ENCODE measurements around the gene PLB1. TPM values are rescaled to one million over a fixed set of nuclear protein-coding genes. Genes with fewer than 3 reads are reported as not detected.
"Not testable (repeated sequence)": the region's sequence is repeated elsewhere in the genome, so short reads cannot be mapped to it uniquely, and the experiment has no call there.

The PLB1 gene
- total RNA-seq, 2 experiments from 2014 or later, result 0.74 to 1.1 TPM

DNA sequence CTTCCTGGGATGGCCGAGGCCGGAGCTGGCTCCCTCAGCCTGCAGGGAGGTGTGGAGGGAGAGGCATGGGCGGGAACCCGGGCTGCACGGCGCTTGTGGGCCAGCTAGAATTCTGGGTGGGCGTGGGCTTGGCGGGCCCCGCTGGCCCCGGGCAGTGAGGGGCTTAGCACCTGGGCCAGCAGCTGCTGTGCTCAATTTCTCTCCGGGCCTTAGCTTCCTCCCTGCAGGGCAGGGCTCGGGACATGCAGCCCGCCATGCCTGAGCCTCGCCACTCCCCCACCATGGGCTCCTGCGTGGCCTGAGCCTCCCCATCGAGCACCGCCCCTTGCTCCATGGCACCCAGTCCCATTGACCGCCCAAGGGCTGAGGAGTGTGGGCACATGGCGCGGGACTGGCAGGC, 23.2 kb upstream of the PLB1 start:
- H3K27me3 Mint-ChIP-seq; H3K9me3 Mint-ChIP-seq; DNase-seq; H3K4me3 Mint-ChIP-seq; POLR2A ChIA-PET; H3K27ac Mint-ChIP-seq; CTCF ChIA-PET; H3K36me3 Mint-ChIP-seq (ENCODE audit: low read depth): not testable (repeated sequence)
- peaks cover 18% of the 10 kb centered on the region for H3K4me1 Mint-ChIP-seq

DNA sequence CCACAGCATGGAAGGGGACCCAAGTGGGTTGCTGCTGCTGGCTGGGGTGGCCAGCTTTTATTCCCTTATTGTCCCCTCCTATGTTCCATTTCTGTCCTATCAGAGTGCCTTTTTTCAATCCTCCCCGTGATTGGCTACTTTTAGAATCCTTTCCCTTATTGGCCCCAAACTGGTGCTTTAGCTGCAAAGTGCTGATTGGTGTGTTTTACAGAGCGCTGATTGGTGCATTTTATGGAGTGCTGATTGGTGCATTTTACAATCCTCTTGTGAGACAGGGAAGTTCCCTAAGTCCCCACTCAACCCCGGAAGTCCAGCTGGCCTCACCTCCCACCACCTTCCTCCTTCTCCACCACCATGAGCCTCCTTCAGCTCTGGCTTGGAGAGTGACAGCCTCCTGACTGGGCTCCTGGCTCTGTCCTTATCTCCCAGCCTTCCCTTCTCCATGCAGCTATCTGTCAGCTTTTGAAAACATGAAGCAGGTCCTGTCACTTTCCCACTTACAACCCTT, 20.7 kb upstream of the PLB1 start:
- Mint-ChIP-seq H3K36me3 (ENCODE audit: low read depth) (no peaks in the 10 kb centered on the region), H3K9me3 (peaks cover 2% of the 10 kb centered on the region), H3K27ac (no peak overlapping the region), H3K4me1 (peaks cover 10% of the 10 kb centered on the region), H3K27me3 (no peaks in the 10 kb centered on the region), H3K4me3 (no peak overlapping the region)
- POLR2A ChIA-PET, result no interaction called here
- CTCF ChIA-PET, result interaction anchor here (1.7 kb wide), 1 partner anchor 11 kb away, joined by 5 read pairs; no protein-coding TSS in a partner anchor
- DNase-seq, result no peak

DNA sequence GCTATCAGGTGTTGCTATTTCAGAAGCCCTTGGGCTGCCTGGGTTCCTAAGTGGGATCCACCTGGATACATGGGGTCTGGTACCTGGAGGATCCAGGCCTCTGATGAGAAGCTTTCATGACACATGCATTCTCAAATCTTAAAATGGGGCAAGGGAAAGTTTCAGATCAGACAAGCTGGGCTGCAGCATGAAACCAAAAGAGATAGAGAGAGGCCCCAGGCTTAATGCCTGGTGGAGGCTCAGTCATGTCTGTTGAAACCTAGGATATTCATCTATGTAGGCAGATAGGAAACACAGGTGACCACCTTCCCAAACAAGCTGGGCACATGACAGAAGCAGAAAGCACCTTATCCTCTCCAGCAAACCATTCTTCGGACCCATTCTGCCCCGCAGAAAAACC, 18.8 kb upstream of the PLB1 start:
- H3K9me3 Mint-ChIP-seq, result peaks cover 11% of the 10 kb centered on the region
- no peaks in the 10 kb centered on the region for H3K27me3 Mint-ChIP-seq
- no peak overlapping the region for H3K4me3 Mint-ChIP-seq
- DNase-seq, result no peak
- H3K4me1 Mint-ChIP-seq, result no peaks in the 10 kb centered on the region
- no peak overlapping the region for H3K27ac Mint-ChIP-seq
- H3K36me3 Mint-ChIP-seq (ENCODE audit: low read depth), result no peaks in the 10 kb centered on the region
- ChIA-PET POLR2A (no interaction called here), CTCF (no interaction called here)

DNA sequence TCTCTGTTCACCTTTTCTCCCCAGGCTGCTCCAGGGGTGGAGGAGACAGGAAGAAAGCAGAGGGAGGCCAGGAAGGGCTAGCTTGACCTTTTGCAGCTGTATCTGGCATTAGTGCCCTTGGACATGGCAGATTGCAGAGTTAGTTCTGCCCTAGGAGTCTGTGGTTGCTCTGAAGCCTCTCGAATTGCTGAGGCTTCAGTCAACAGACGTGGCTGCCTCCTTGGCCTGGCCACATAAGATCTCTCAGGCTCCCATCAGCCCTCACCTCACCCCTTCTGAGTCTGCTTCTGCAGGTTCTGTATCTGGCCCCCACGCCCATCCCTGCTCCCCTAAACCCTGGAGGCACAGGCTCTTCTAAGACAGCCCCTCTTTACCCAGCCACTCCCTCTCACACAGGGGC, 18.2 kb upstream of the PLB1 start:
- POLR2A ChIA-PET, result no interaction called here
- Mint-ChIP-seq H3K27ac (no peak overlapping the region), H3K9me3 (peaks cover 11% of the 10 kb centered on the region), H3K4me3 (no peak overlapping the region), H3K27me3 (no peaks in the 10 kb centered on the region), H3K4me1 (no peaks in the 10 kb centered on the region), H3K36me3 (ENCODE audit: low read depth) (no peaks in the 10 kb centered on the region)
- DNase-seq, result no peak
- CTCF ChIA-PET, result interaction anchor here (0.9 kb wide), 1 partner anchor 25 kb away, joined by 3 read pairs; no protein-coding TSS in a partner anchor

DNA sequence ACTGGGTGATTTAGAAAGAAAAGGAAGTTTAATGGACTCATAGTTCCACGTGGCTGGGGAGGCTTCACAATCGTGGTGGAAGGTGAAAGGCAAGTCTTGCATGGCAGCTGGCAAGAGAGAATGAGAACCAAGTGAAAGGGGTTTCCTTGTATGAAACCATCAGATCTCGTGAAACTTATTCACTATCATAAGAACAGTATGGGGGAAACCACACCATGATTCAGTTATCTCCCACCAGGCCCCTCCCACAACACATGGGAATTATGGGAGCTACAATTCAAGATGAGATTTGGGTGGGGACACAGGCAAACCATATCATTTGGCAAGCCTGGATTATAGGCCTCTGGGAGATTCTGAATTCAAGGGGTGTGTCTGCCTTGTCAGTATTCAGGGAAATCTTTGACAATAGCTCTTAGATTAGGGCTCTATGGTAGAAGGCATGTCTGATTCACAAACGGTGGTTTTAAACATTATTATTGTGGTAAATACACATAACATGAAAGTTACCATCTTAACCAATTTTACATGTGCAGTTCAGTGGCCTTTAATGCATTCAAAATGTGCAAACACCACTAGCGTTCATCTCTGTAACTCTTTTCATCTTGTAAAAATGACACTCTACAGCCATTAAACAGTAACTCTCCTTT, 15.3 kb upstream of the PLB1 start:
- Mint-ChIP-seq H3K4me3 (no peak overlapping the region), H3K4me1 (no peaks in the 10 kb centered on the region), H3K27me3 (no peaks in the 10 kb centered on the region), H3K36me3 (ENCODE audit: low read depth) (no peaks in the 10 kb centered on the region), H3K9me3 (peaks cover 15% of the 10 kb centered on the region), H3K27ac (no peak overlapping the region)
- DNase-seq, result no peak
- ChIA-PET CTCF (interaction anchor here (0.5 kb wide), 1 partner anchor 253 kb away, joined by 3 read pairs; no protein-coding TSS in a partner anchor), POLR2A (no interaction called here)

DNA sequence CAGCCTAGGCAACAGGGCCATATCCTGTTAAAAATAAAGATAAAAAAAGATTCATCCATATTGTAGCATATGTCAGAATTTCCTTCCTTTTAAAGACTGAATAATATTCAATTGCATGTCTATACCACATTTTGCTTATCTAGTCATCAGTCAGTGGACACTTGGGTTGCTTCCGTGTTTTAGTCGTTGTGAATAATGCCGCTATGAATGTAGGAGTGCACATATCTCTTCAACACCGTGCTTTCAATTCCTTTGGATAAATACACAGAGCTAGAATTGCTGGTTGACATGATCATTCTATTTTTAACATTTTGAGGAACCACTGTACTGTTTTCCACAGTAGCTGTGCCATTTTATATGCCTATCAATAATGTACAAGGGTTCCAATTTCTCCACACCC, 14.0 kb upstream of the PLB1 start:
- H3K4me3 Mint-ChIP-seq, result no peak overlapping the region
- H3K27ac Mint-ChIP-seq, result no peak overlapping the region
- no peaks in the 10 kb centered on the region for H3K27me3 Mint-ChIP-seq
- ChIA-PET CTCF (interaction anchor here (1.6 kb wide), 1 partner anchor 15 kb away, joined by 3 read pairs; the partner anchor contains the start of gene PLB1), POLR2A (no interaction called here)
- no peaks in the 10 kb centered on the region for H3K36me3 Mint-ChIP-seq (ENCODE audit: low read depth)
- peaks cover 15% of the 10 kb centered on the region for H3K9me3 Mint-ChIP-seq
- H3K4me1 Mint-ChIP-seq, result no peaks in the 10 kb centered on the region
- no peak for DNase-seq

DNA sequence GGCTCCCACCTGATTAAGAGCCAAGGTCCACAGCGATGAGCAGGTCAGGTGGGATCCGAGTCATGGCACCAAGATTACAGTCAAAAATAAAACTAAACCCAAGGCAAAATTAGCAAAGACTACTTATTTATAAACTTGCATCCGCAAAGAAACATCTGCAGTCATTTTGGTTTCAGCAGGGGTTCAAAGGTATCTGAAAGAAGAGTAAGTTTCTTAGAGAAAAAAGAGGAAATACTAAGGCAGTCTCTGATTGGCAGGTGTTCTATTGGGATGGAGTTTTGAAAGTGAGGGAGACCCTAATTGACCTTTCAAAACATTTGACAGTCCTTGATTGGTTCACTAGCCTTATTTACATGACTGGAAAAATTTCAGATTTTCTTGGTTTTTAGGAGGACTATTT, 11.0 kb upstream of the PLB1 start:
- no peaks in the 10 kb centered on the region for H3K27me3 Mint-ChIP-seq
- H3K4me3 Mint-ChIP-seq, result no peak overlapping the region
- no peak overlapping the region for H3K27ac Mint-ChIP-seq
- ChIA-PET POLR2A (no interaction called here), CTCF (interaction anchor here (1.0 kb wide), 1 partner anchor 9 kb away, joined by 3 read pairs; no protein-coding TSS in a partner anchor)
- no peaks in the 10 kb centered on the region for H3K36me3 Mint-ChIP-seq (ENCODE audit: low read depth)
- DNase-seq, result no peak
- H3K9me3 Mint-ChIP-seq, result peaks cover 15% of the 10 kb centered on the region
- H3K4me1 Mint-ChIP-seq, result no peaks in the 10 kb centered on the region

DNA sequence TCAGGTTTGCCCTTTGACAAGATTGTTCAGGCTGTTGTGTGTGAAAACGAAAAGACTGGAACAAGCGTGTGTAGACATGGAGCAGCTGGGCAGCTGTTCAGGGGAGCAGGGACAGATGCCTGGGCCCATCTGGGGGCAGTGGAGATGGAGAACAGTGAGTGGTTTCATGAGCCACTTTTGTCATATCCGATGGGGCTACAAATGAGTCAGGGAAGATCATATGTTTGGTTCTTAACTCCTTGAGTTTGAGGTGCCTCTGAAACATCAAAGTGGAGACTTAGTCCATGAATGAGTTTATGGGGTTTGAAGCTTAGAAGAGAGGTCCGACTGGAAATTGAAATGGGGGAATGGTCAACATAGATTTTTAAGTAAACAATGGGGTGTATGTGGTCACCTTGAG, 9.3 kb upstream of the PLB1 start:
- no peak overlapping the region for H3K4me3 Mint-ChIP-seq
- H3K36me3 Mint-ChIP-seq (ENCODE audit: low read depth), result no peaks in the 10 kb centered on the region
- DNase-seq, result no peak
- H3K9me3 Mint-ChIP-seq, result peaks cover 4% of the 10 kb centered on the region
- POLR2A ChIA-PET, result interaction anchor here (0.5 kb wide), 1 partner anchor 806 kb away, joined by 3 read pairs; no protein-coding TSS in a partner anchor
- H3K27me3 Mint-ChIP-seq, result peaks cover 2% of the 10 kb centered on the region
- H3K27ac Mint-ChIP-seq, result no peak overlapping the region
- CTCF ChIA-PET, result no interaction called here
- H3K4me1 Mint-ChIP-seq, result no peaks in the 10 kb centered on the region

DNA sequence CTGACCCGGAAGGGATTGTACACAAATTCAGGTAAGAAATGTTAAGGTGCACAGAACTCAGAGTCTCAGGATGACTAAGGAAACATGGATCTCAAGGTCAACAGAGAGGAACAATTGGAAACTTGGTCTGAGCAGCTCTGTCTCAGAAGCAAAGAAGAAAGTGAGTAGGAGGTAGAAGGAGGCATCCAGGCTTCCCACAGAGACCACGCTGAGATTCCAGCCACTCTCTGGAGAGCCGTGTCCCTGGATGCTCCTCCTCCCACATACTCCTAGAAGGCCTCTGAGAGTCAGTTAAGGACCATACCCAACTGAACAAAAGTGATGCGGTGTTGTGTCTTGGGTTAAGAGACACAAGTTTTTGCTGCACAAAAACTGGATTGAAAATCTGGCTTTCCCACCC, 8.6 kb upstream of the PLB1 start:
- Mint-ChIP-seq H3K4me1 (no peaks in the 10 kb centered on the region), H3K4me3 (no peak overlapping the region), H3K9me3 (peaks cover 4% of the 10 kb centered on the region), H3K27ac (no peak overlapping the region), H3K36me3 (ENCODE audit: low read depth) (no peaks in the 10 kb centered on the region), H3K27me3 (peaks cover 2% of the 10 kb centered on the region)
- no peak for DNase-seq
- POLR2A ChIA-PET, result no interaction called here
- CTCF ChIA-PET, result no interaction called here

DNA sequence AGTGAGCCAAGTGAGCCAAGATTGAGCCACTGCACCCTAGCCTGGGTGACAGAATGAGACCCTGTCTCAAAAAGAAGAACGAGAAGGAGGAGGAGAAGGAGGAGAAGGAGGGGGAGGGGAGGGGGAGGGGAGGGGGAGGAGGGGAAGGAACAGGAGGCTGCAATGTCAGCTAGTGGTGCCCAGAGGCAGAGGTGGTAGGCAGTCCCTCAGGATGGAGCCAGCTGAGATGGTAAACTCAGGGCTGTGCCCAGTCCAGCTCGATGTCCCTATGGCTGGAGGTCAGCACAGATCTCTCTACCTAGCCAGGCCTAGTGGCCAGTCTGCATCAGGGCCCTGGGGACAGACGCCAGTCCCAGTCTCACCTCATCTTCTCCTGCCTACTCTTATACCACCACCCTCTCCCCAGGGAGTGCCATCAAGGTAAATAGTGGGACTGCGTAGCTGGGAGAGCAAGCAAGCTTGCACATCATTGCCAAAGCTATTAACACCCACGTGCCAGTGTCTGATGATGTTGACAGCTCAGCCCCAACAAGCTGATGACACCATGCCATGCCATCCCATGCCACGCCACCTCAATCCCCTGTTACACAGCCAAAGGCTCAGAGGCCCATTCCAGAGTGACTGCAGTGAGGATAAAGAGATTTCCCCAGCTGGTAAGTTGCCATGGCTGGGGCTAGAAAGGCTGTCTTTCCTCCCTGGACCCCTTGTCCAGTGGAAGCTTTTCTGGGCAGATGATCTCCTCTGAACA, 7.6 kb upstream of the PLB1 start:
- no peaks in the 10 kb centered on the region for H3K36me3 Mint-ChIP-seq (ENCODE audit: low read depth)
- CTCF ChIA-PET, result interaction anchor here (0.5 to 0.7 kb wide), 2 partner anchors 46 to 1312 kb away, joined by 3 read pairs; no protein-coding TSS in a partner anchor
- no peaks in the 10 kb centered on the region for H3K4me1 Mint-ChIP-seq
- DNase-seq, result no peak
- no peak overlapping the region for H3K4me3 Mint-ChIP-seq
- POLR2A ChIA-PET, result no interaction called here
- no peak overlapping the region for H3K27ac Mint-ChIP-seq
- H3K9me3 Mint-ChIP-seq, result peaks cover 4% of the 10 kb centered on the region
- peaks cover 2% of the 10 kb centered on the region for H3K27me3 Mint-ChIP-seq

DNA sequence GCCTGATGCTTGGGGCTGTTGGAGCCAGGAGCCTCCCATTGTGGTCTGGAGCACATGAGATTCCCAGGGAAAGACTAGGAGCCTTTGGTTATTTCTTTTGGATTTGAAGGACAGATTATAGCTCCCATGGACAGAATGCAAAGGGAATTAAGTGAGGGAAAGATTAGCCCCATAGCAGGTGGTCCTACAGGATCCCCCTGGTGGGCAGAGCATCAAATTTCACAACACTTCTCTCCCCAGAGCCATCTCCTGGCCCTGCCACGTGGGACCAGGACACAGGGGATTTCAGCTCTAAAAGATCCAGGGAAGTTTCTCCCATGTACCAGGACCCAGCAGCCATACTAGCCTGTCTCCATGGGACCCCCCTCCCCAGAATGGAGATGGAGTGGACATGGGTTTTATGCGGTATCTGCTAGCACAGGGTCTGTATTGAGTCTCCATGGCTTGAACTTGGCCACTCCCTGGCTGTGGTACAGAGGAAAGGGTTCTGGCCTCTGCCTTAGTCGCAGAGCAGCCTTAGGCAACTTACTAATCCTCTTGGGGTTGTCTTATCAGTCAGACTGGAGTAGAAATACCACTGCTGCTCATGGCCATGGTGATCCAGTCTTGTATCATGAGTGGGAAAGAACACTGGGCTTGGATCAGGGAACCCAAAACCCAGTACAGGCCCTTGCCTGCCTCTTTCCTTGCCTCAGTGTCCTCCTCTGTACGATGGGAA, 6.8 kb upstream of the PLB1 start:
- Mint-ChIP-seq H3K27ac (no peak overlapping the region), H3K36me3 (ENCODE audit: low read depth) (no peaks in the 10 kb centered on the region), H3K4me1 (no peaks in the 10 kb centered on the region), H3K4me3 (no peak overlapping the region), H3K27me3 (peaks cover 2% of the 10 kb centered on the region), H3K9me3 (no peaks in the 10 kb centered on the region)
- POLR2A ChIA-PET, result no interaction called here
- DNase-seq, result no peak
- CTCF ChIA-PET, result no interaction called here

DNA sequence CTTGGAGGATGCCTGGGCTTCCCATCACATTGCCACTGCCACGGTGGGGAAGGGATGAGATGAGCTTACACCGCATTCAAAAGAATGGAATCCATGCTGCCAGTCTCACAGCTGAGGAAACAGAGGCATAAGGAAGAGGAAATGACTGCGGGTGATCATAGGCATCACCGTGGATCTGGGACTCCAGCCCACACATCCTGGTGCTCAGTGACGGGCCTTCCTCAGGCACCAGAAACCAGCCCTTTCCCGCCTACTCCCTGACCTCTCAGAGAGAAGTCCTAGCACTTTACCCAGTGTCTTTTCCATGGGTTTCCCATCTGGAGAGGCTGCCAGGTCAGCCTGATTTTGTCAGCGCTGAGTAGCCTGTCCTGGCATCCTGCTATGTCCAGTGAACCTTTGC, 5.3 kb upstream of the PLB1 start:
- no peaks in the 10 kb centered on the region for H3K36me3 Mint-ChIP-seq (ENCODE audit: low read depth)
- no peaks in the 10 kb centered on the region for H3K4me1 Mint-ChIP-seq
- DNase-seq, result no peak
- peaks cover 2% of the 10 kb centered on the region for H3K27me3 Mint-ChIP-seq
- H3K9me3 Mint-ChIP-seq, result no peaks in the 10 kb centered on the region
- CTCF ChIA-PET, result interaction anchor here (0.8 kb wide), 1 partner anchor 764 kb away, joined by 3 read pairs; no protein-coding TSS in a partner anchor
- no peak overlapping the region for H3K27ac Mint-ChIP-seq
- POLR2A ChIA-PET, result no interaction called here
- H3K4me3 Mint-ChIP-seq, result no peak overlapping the region

DNA sequence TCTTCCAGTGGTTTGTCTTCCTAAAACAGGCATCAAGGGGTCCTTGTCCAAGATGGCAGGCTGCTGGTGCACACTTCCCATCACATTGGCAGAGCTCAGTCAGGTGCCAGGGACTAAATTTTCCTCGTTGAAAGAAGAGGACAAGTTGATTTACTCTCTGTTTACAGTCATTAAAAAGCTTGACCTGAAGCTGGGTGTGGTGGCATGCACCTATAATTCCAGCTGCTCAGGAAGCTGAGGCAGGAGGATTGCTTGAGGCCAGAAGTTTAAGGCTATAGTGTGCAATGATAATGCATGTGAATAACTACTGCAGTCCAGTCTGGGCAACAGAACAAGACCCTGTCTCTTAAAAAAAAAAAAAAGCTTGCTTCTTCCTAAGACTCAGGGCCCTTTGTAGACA, 3.6 kb upstream of the PLB1 start:
- no peak overlapping the region for H3K4me3 Mint-ChIP-seq
- peaks cover 8% of the 10 kb centered on the region for H3K27me3 Mint-ChIP-seq
- DNase-seq, result no peak
- H3K27ac Mint-ChIP-seq, result no peak overlapping the region
- ChIA-PET POLR2A (no interaction called here), CTCF (interaction anchor here (0.6 to 1.0 kb wide), 6 partner anchors 39 to 644 kb away, joined by 3 to 6 read pairs (median 3); no protein-coding TSS in a partner anchor)
- H3K36me3 Mint-ChIP-seq (ENCODE audit: low read depth), result no peaks in the 10 kb centered on the region
- H3K9me3 Mint-ChIP-seq, result no peaks in the 10 kb centered on the region
- H3K4me1 Mint-ChIP-seq, result no peaks in the 10 kb centered on the region
